ENCODE measurements around the gene HID1.

DNA sequence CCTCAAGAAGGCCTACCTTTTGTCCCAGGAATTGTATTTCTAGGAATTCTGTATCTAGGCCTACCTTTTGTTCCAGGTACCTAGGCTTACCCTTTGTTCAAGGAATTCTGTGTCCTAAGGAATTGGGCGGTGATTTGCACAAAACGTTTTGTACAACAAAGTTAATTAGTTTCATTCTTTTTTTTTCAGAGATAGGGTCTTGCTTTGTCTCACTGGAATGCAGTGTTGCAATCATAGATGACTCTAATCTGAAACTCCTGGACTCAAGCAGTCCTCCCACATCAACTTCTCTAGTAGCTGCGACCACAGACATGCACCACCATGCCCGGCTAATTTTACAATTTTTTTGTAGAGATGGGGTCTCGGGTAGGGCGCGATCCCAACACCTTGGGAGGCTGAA lies 21.9 kb upstream of the HID1 start:
- TF ChIP-seq, protein P1, sequence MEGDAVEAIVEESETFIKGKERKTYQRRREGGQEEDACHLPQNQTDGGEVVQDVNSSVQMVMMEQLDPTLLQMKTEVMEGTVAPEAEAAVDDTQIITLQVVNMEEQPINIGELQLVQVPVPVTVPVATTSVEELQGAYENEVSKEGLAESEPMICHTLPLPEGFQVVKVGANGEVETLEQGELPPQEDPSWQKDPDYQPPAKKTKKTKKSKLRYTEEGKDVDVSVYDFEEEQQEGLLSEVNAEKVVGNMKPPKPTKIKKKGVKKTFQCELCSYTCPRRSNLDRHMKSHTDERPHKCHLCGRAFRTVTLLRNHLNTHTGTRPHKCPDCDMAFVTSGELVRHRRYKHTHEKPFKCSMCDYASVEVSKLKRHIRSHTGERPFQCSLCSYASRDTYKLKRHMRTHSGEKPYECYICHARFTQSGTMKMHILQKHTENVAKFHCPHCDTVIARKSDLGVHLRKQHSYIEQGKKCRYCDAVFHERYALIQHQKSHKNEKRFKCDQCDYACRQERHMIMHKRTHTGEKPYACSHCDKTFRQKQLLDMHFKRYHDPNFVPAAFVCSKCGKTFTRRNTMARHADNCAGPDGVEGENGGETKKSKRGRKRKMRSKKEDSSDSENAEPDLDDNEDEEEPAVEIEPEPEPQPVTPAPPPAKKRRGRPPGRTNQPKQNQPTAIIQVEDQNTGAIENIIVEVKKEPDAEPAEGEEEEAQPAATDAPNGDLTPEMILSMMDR (IDR thresholded peaks at IDR 0.05): no peak
- TF ChIP-seq POLR2A (IDR thresholded peaks at IDR 0.05): no peak
